ENCODE data around the gene ESPN. TPM values are rescaled to one million over a fixed set of nuclear protein-coding genes. Genes with fewer than 3 reads are reported as not detected.
A peak's percentile ranks its signal among the peaks of the same experiment; 100 is the strongest.
"Not testable (repeated sequence)": the region's sequence is repeated elsewhere in the genome, so short reads cannot be mapped to it uniquely, and the experiment has no call there.

Gene ESPN
- total RNA-seq, 1 experiment from 2014 or later, result 2.2 TPM

DNA sequence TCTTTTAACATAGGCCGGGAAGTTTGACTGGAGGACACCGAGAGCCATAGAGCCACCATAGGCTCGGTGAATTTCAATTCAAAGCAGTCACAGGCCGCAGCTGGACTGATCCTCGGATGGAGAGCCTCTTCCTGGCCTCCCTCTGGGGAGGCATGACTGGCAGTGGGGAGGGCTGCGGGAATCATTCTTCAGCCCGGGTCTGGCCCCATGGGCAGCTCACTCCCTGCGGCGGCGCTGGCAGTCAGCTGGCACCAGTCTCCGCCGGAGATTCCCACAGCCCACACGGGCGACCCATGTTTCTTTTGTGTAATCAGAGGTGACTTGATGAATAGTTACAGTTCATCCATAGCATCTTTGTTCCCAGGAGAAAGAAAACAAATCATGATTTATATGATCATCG is 10.6 kb downstream of the ESPN start:
- no peak for DNase-seq
- no peak overlapping the region for H3K4me3 Mint-ChIP-seq (ENCODE audit: low read depth, unreplicated experiment)
- no TSS peak for BruUV-seq (replicated peaks)
- peaks cover 57% of the 10 kb centered on the region for H3K27me3 Mint-ChIP-seq (ENCODE audit: unreplicated experiment)
- no peak overlapping the region for H3K27ac Mint-ChIP-seq (ENCODE audit: unreplicated experiment)
- H3K9me3 Mint-ChIP-seq (ENCODE audit: low read depth, unreplicated experiment), result no peaks in the 10 kb centered on the region
- CTCF ChIA-PET, result interaction anchor here (0.6 kb wide), 2 partner anchors 9 to 230 kb away, joined by 3 read pairs; no protein-coding TSS in a partner anchor
- H3K36me3 Mint-ChIP-seq (ENCODE audit: insufficient read depth, unreplicated experiment), result no peaks in the 10 kb centered on the region
- TF ChIP-seq, protein P1, sequence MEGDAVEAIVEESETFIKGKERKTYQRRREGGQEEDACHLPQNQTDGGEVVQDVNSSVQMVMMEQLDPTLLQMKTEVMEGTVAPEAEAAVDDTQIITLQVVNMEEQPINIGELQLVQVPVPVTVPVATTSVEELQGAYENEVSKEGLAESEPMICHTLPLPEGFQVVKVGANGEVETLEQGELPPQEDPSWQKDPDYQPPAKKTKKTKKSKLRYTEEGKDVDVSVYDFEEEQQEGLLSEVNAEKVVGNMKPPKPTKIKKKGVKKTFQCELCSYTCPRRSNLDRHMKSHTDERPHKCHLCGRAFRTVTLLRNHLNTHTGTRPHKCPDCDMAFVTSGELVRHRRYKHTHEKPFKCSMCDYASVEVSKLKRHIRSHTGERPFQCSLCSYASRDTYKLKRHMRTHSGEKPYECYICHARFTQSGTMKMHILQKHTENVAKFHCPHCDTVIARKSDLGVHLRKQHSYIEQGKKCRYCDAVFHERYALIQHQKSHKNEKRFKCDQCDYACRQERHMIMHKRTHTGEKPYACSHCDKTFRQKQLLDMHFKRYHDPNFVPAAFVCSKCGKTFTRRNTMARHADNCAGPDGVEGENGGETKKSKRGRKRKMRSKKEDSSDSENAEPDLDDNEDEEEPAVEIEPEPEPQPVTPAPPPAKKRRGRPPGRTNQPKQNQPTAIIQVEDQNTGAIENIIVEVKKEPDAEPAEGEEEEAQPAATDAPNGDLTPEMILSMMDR (IDR thresholded peaks at IDR 0.05; ENCODE audit: unreplicated experiment), result no peak
- intact Hi-C loops (cut with micrococcal nuclease; ENCODE audit: unreplicated experiment), result loop anchor here (5.0 kb wide), 1 partner anchor 188 kb away; no protein-coding TSS in a partner anchor
- no peaks in the 10 kb centered on the region for H3K4me1 Mint-ChIP-seq (ENCODE audit: low read depth, unreplicated experiment)

DNA sequence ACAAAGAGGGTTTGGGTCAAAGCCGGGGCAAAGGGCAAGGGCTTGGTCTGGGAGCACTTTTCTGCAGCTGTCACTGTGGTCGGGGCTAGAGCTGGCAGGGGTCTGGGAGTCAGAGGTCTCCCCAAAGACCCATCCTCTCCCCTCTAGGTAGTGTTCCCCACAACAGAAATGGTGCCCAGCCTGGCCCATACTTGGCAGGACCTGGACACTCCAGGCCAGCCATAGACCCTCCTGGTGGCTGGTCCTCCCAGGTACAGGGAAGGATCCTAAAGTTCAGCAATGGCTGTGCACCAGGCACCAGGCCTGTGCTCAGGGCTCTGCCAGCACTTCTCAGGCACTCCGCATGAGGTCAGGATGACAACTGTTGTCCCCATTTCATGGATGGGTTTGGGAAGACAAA is 11.0 kb downstream of the ESPN start:
- CTCF ChIA-PET, result interaction anchor here (0.6 kb wide), 2 partner anchors 9 to 230 kb away, joined by 3 read pairs; no protein-coding TSS in a partner anchor
- BruUV-seq (replicated peaks), result no TSS peak
- intact Hi-C loops (cut with micrococcal nuclease; ENCODE audit: unreplicated experiment), result loop anchor here (5.0 kb wide), 1 partner anchor 188 kb away; no protein-coding TSS in a partner anchor
- Mint-ChIP-seq H3K36me3 (ENCODE audit: insufficient read depth, unreplicated experiment) (no peaks in the 10 kb centered on the region), H3K27me3 (ENCODE audit: unreplicated experiment) (peaks cover 53% of the 10 kb centered on the region), H3K4me1 (ENCODE audit: low read depth, unreplicated experiment) (no peaks in the 10 kb centered on the region), H3K9me3 (ENCODE audit: low read depth, unreplicated experiment) (no peaks in the 10 kb centered on the region), H3K4me3 (ENCODE audit: low read depth, unreplicated experiment) (no peak overlapping the region), H3K27ac (ENCODE audit: unreplicated experiment) (no peak overlapping the region)
- DNase-seq, result no peak
- TF ChIP-seq, protein P1 (IDR thresholded peaks at IDR 0.05; ENCODE audit: unreplicated experiment), result no peak

DNA sequence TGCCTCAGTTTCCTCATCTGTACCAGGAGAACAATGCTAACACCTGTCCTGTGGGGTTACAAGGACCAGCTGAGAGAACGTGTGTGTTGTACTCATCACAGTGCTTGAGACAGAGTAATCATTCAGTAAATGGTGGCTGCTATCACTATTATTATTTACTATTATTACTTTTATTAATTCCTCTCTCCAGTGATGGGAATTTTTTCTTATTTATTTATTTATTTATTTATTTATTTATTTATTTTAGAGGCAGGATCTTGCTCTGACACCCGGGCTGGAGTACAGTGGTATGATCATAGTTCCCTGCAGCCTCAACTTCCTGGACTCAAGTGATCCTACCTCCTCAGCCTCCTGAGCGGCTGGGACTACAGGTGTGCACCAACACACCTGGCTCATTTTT is 11.7 kb downstream of the ESPN start:
- H3K9me3 Mint-ChIP-seq (ENCODE audit: low read depth, unreplicated experiment); CTCF ChIA-PET; H3K4me3 Mint-ChIP-seq (ENCODE audit: low read depth, unreplicated experiment); BruUV-seq (replicated peaks); H3K36me3 Mint-ChIP-seq (ENCODE audit: insufficient read depth, unreplicated experiment); DNase-seq; H3K27ac Mint-ChIP-seq (ENCODE audit: unreplicated experiment); H3K4me1 Mint-ChIP-seq (ENCODE audit: low read depth, unreplicated experiment): not testable (repeated sequence)
- intact Hi-C loops (cut with micrococcal nuclease; ENCODE audit: unreplicated experiment), result loop anchor here (5.0 kb wide), 1 partner anchor 189 kb away; no protein-coding TSS in a partner anchor
- peaks cover 45% of the 10 kb centered on the region for H3K27me3 Mint-ChIP-seq (ENCODE audit: unreplicated experiment)

DNA sequence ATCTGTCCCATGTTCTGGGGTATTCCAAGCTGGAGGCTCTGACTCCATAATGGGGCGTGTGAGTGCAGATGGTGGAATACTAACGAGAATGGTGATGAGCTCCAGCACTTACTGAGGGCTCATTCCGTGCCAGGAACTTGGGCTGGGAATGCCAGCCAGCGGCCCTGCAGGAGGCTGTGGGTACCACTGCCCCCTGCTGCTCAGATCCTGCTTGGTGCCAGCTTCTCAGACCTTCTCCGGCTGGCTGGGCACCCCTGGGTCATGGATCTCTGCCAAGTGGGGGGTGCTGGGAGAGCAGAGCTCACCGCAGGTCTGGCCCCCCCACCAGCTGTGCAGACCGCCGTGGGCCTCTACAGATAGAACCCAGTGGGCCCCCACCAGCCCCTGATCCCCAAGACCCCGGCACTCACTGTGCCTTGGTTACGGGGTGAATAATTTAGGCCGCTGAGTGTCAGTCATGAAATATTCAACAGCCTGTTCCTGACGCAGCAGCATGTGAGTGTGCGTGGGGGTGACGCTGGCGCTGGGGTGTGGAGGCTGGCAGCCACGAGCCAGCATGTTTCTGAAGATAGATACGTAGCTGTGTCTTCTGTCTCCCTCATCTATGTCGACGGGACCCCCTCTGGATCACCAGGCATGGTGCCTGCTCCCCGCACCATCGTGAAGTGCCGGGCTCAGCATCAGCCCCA is 12.6 kb downstream of the ESPN start:
- not testable (repeated sequence) for H3K9me3 Mint-ChIP-seq (ENCODE audit: low read depth, unreplicated experiment); H3K4me1 Mint-ChIP-seq (ENCODE audit: low read depth, unreplicated experiment); H3K36me3 Mint-ChIP-seq (ENCODE audit: insufficient read depth, unreplicated experiment); H3K4me3 Mint-ChIP-seq (ENCODE audit: low read depth, unreplicated experiment); H3K27ac Mint-ChIP-seq (ENCODE audit: unreplicated experiment); BruUV-seq (replicated peaks)
- intact Hi-C loops (cut with micrococcal nuclease; ENCODE audit: unreplicated experiment), result loop anchor here (5.0 kb wide), 1 partner anchor 190 kb away; no protein-coding TSS in a partner anchor
- H3K27me3 Mint-ChIP-seq (ENCODE audit: unreplicated experiment), result peaks cover 43% of the 10 kb centered on the region
- DNase-seq, result peak; percentile 67
- CTCF ChIA-PET, result interaction anchor here (0.6 to 2.4 kb wide), 9 partner anchors 14 to 192 kb away, joined by 3 to 9 read pairs (median 4); partner anchors contain the start of gene HES2
- TF ChIP-seq, protein P1 (IDR thresholded peaks at IDR 0.05; ENCODE audit: unreplicated experiment), result peak; percentile 37

Data from Calu3 (cell line).